DOHH2 (cell line): ENCODE results near the gene SGCD.
"Not testable (repeated sequence)": the region's sequence is repeated elsewhere in the genome, so short reads cannot be mapped to it uniquely, and the experiment has no call there.

Experiments
- H3F3A ChIP-seq: fragments of 200-600 bp; sonication (generic), shearing (Covaris generic); 2 replicates; pipeline ENCODE4 v1.6.0; 2016; ENCODE audit warnings: antibody characterized with exemption, mild to moderate bottlenecking; ENCODE audit not compliant: control insufficient read depth, insufficient read depth
- H3K27ac ChIP-seq: fragments of 200-600 bp; sonication (generic); 2 replicates; pipeline ENCODE4 v1.5.1; 2014; ENCODE audit warnings: low read depth, mild to moderate bottlenecking, low read length, moderate library complexity
- H3K27me3 ChIP-seq: fragments of 200-600 bp; sonication (generic); 2 replicates; pipeline ENCODE4 v1.6.1; 2014; ENCODE audit warnings: mild to moderate bottlenecking, low read length, mixed read lengths; ENCODE audit not compliant: control insufficient read depth
- H3K36me3 ChIP-seq: fragments of 200-600 bp; sonication (generic); 2 replicates; pipeline ENCODE4 v1.6.1; 2014; ENCODE audit warnings: mild to moderate bottlenecking, low read length, moderate library complexity, mixed read lengths; ENCODE audit not compliant: control insufficient read depth
- H3K4me1 ChIP-seq: fragments of 200-600 bp; sonication (generic); 2 replicates; pipeline ENCODE4 v1.6.1; 2014; ENCODE audit warnings: mild to moderate bottlenecking, low read length, mixed read lengths; ENCODE audit not compliant: control insufficient read depth
- H3K4me2 ChIP-seq: fragments of 200-600 bp; sonication (generic); 2 replicates; pipeline ENCODE4 v1.6.0; 2014; ENCODE audit warnings: mild to moderate bottlenecking, low read length, moderate library complexity
- H3K4me3 ChIP-seq: fragments of 200-600 bp; sonication (generic); 2 replicates; pipeline ENCODE4 v1.5.1; 2014; ENCODE audit warnings: mild to moderate bottlenecking, low read length, mixed read lengths
- H3K79me2 ChIP-seq: fragments of 200-600 bp; sonication (generic); 2 replicates; pipeline ENCODE4 v1.6.1; 2014; ENCODE audit warnings: mild to moderate bottlenecking, low read length, mixed read lengths; ENCODE audit not compliant: control insufficient read depth
- H3K9me2 ChIP-seq: fragments of 200-600 bp; sonication (generic); replicated peaks from 2 replicates; pipeline ENCODE4 v1.6.1; 2014; ENCODE audit warnings: mild to moderate bottlenecking, low read length, mixed read lengths; ENCODE audit not compliant: control insufficient read depth
- H3K9me3 ChIP-seq: fragments of 200-600 bp; sonication (generic); 2 replicates; pipeline ENCODE4 v1.6.1; 2014; ENCODE audit warnings: antibody characterized with exemption, low read length, mixed read lengths; ENCODE audit not compliant: control insufficient read depth, insufficient read depth
- H4K20me1 ChIP-seq: fragments of 200-600 bp; sonication (generic); 2 replicates; pipeline ENCODE4 v1.6.0; 2014; ENCODE audit warnings: low read depth, mild to moderate bottlenecking, antibody characterized with exemption, low read length, moderate library complexity; ENCODE audit not compliant: control insufficient read depth, insufficient read depth
- CTCF ChIP-seq: fragments of 200-600 bp; sonication (generic); IDR thresholded peaks from one replicate; pipeline ENCODE4 v1.5.1; 2014; ENCODE audit warnings: antibody characterized with exemption, mild to moderate bottlenecking, low read depth, low read length; ENCODE audit not compliant: poor library complexity, severe bottlenecking
- EZH2phosphoT487 ChIP-seq: fragments of 200-600 bp; sonication (generic); IDR thresholded peaks from 2 replicates; pipeline ENCODE4 v1.6.1; 2017; ENCODE audit warnings: borderline replicate concordance, mild to moderate bottlenecking, antibody characterized with exemption, low read length, moderate library complexity, mixed read lengths

Gene SGCD

DNA sequence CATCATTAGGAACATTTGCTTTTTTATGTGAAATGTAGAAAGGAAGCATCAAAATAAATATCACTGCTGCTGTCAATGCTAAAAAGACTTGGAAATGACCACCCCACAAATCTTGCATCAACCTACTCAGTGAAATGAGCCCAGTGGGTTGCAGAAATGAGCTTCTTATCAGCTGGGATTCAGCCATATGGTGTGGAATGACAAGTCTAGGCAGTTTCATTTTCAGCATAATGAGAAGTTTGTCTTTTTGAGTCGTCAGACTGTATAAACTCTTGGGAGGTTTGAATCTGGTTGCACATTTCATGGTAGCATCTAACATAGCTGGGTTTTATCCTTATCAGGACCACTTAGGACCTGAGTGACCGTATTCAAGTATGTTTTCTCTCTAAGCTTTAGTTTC lies 272.0 kb downstream of the SGCD start:
- no peak for TF ChIP-seq CTCF
- no peak for TF ChIP-seq EZH2phosphoT487
- H3K36me3 ChIP-seq = no peaks in the 10 kb centered on the region
- no peaks in the 10 kb centered on the region for H3K4me1 ChIP-seq
- H3K4me2 ChIP-seq = no peak overlapping the region
- H3K9me2 ChIP-seq = no peaks in the 10 kb centered on the region
- no peaks in the 10 kb centered on the region; the same call in 1 of the 2 replicates for H3K9me3 ChIP-seq
- H3K27ac ChIP-seq = no peak overlapping the region
- H4K20me1 ChIP-seq = no peaks in the 10 kb centered on the region
- no peaks in the 10 kb centered on the region for H3K79me2 ChIP-seq
- H3K4me3 ChIP-seq = no peak overlapping the region
- no peaks in the 10 kb centered on the region for H3F3A ChIP-seq
- no peaks in the 10 kb centered on the region for H3K27me3 ChIP-seq

- H4K20me1 ChIP-seq, H3K79me2 ChIP-seq, H3K36me3 ChIP-seq, H3K9me2 ChIP-seq, H3K4me3 ChIP-seq, H3F3A ChIP-seq, H3K9me3 ChIP-seq, H3K27me3 ChIP-seq, H3K27ac ChIP-seq, H3K4me2 ChIP-seq, H3K4me1 ChIP-seq: not testable (repeated sequence)
Measured at GRCh38 chr5:156610582-156610981, 283.6 kb downstream of the SGCD start.

- Histone ChIP-seq H3K9me3 (no peaks in the 10 kb centered on the region), H3K4me1 (no peaks in the 10 kb centered on the region), H3F3A (no peaks in the 10 kb centered on the region), H4K20me1 (no peaks in the 10 kb centered on the region), H3K79me2 (no peaks in the 10 kb centered on the region), H3K4me2 (no peak overlapping the region), H3K9me2 (no peaks in the 10 kb centered on the region), H3K36me3 (no peaks in the 10 kb centered on the region), H3K27me3 (no peaks in the 10 kb centered on the region), H3K4me3 (no peak overlapping the region), H3K27ac (no peak overlapping the region)
- no peak for TF ChIP-seq EZH2phosphoT487
- no peak for TF ChIP-seq CTCF
Measured at GRCh38 chr5:156615901-156616300, 288.9 kb downstream of the SGCD start.

- Histone ChIP-seq H3K4me3 (no peak overlapping the region), H3F3A (no peaks in the 10 kb centered on the region), H4K20me1 (no peaks in the 10 kb centered on the region), H3K9me3 (no peaks in the 10 kb centered on the region), H3K4me2 (no peak overlapping the region), H3K79me2 (no peaks in the 10 kb centered on the region), H3K9me2 (no peaks in the 10 kb centered on the region), H3K27me3 (no peaks in the 10 kb centered on the region), H3K36me3 (no peaks in the 10 kb centered on the region), H3K27ac (no peak overlapping the region), H3K4me1 (no peaks in the 10 kb centered on the region)
- TF ChIP-seq CTCF = no peak
- no peak for TF ChIP-seq EZH2phosphoT487
Measured at GRCh38 chr5:156617426-156617825, 290.5 kb downstream of the SGCD start.
